Endothelial cell of umbilical vein (primary cell): ENCODE measurements around the gene CCDC191. TPM values are rescaled to one million over a fixed set of nuclear protein-coding genes. Genes with fewer than 3 reads are reported as not detected.

Experiments used
- BruUV-seq: library from RNA; stranded (reverse); fragments of 400-500 nt; replicated peaks from 2 replicates; lab custom pipeline; 2021; lab: Mats Ljungman, UMichigan
- CTCF ChIA-PET: fragments of 300-600, 350-600 bp; sonication (Branson Sonifier 250); formaldehyde crosslinking; loops from one replicate; lab custom pipeline; 2021; ENCODE audit warnings: antibody characterized with exemption, inconsistent platforms; lab: Charles Lee
- POLR2A ChIA-PET: fragments of 300-600, 350-600 bp; sonication (Branson Sonifier 250); formaldehyde crosslinking; loops from one replicate; lab custom pipeline; 2021; ENCODE audit warnings: antibody characterized with exemption, inconsistent platforms; lab: Charles Lee
- DNase-seq: peaks from one replicate; pipeline ENCODE4 v3.0.0-alpha.2; 2011; ENCODE audit warnings: low read depth, low spot score
- FAIRE-seq: peaks from 2 replicates; lab custom pipeline; 2011; peaks lifted over from hg19 to GRCh38; lab: Jason Lieb, UNC
- H2AFZ ChIP-seq: 2 replicates; pipeline ENCODE4 v1.6.0; 2012; ENCODE audit warnings: low read depth, low read length, control low read depth, inconsistent platforms
- H3K27ac ChIP-seq: 2 replicates; pipeline ENCODE4 v1.5.1; 2011; ENCODE audit warnings: low read depth, mild to moderate bottlenecking, control low read depth, low read length, moderate library complexity; ENCODE audit not compliant: insufficient read depth
- H3K27me3 ChIP-seq, 2 experiments: 2 replicates each; pipeline versions ENCODE4 v1.6.0 to v1.6.1; 2011; ENCODE audit warnings: low read length in 2 of 2, mixed read lengths in 1 of 2; ENCODE audit not compliant: control insufficient read depth in 2 of 2, insufficient read depth in 2 of 2
- H3K36me3 ChIP-seq, 2 experiments: 2 replicates in 1 of 2; 3 replicates in 1 of 2; pipeline ENCODE4 v1.5.1; 2011; ENCODE audit warnings: low read length in 2 of 2, mild to moderate bottlenecking in 1 of 2, moderate library complexity in 1 of 2; ENCODE audit not compliant: control insufficient read depth in 2 of 2, insufficient read depth in 2 of 2; ENCODE audit errors: extremely low read depth in 1 of 2
- H3K4me1 ChIP-seq: 3 replicates; pipeline ENCODE4 v1.5.1; 2011; ENCODE audit warnings: mild to moderate bottlenecking, low read length; ENCODE audit not compliant: control insufficient read depth, insufficient read depth; ENCODE audit errors: extremely low read depth
- H3K4me2 ChIP-seq: 2 replicates; pipeline ENCODE4 v1.6.1; 2011; ENCODE audit warnings: low read length, control low read depth, mixed read lengths; ENCODE audit not compliant: insufficient read depth
- H3K4me3 ChIP-seq, 3 experiments: fragments of 200-600 bp in 1 of 3; sonication (generic), shearing (Covaris generic) in 1 of 3; replicated peaks in 1 of 3; 2 replicates each; pipeline ENCODE4 v1.5.1; 2011 to 2016; ENCODE audit warnings: control low read depth in 3 of 3, low read length in 3 of 3, mild to moderate bottlenecking in 2 of 3, inconsistent platforms in 1 of 3, low read depth in 1 of 3, moderate library complexity in 1 of 3; ENCODE audit not compliant: insufficient read depth in 1 of 3
- H3K79me2 ChIP-seq: 2 replicates; pipeline ENCODE4 v1.6.0; 2012; ENCODE audit warnings: low read length, inconsistent platforms; ENCODE audit not compliant: control insufficient read depth, insufficient read depth
- H3K9ac ChIP-seq: replicated peaks from 2 replicates; pipeline ENCODE3; 2011; ENCODE audit warnings: low read length, control low read depth; ENCODE audit not compliant: insufficient read depth; ENCODE audit errors: extremely low read depth
- H3K9me1 ChIP-seq: replicated peaks from 3 replicates; pipeline ENCODE4 v1.6.0; 2011; ENCODE audit warnings: mild to moderate bottlenecking, low read length; ENCODE audit not compliant: control insufficient read depth, insufficient read depth; ENCODE audit errors: extremely low read depth
- H3K9me3 ChIP-seq: replicated peaks from 2 replicates; pipeline ENCODE4 v1.5.1; 2012; ENCODE audit warnings: low read length, inconsistent platforms; ENCODE audit not compliant: control insufficient read depth, insufficient read depth
- H4K20me1 ChIP-seq: replicated peaks from 2 replicates; pipeline ENCODE3; 2011; ENCODE audit warnings: mild to moderate bottlenecking, low read length; ENCODE audit not compliant: control insufficient read depth, insufficient read depth; ENCODE audit errors: extremely low read depth
- CTCF ChIP-seq, 2 donors: IDR thresholded peaks; 1 replicate in 1 of 2; 2 replicates in 1 of 2; pipeline ENCODE4 v1.5.1; 2011; ENCODE audit warnings: low read length in 2 of 2, mild to moderate bottlenecking in 2 of 2, moderate library complexity in 2 of 2, control low read depth in 1 of 2, inconsistent platforms in 1 of 2, low read depth in 1 of 2; ENCODE audit not compliant: insufficient read depth in 1 of 2; ENCODE audit errors: extremely low read depth in 1 of 2
- EZH2 ChIP-seq: IDR thresholded peaks from 2 replicates; pipeline ENCODE4 v1.6.1; 2012; ENCODE audit warnings: borderline replicate concordance, low read depth, mild to moderate bottlenecking, moderate library complexity, low read length, inconsistent platforms; ENCODE audit not compliant: severe bottlenecking
- FOS ChIP-seq: IDR thresholded peaks from 2 replicates; pipeline ENCODE4 v1.6.1; 2011; ENCODE audit warnings: mild to moderate bottlenecking, low read length, moderate library complexity, borderline replicate concordance; ENCODE audit not compliant: insufficient read depth
- GATA2 ChIP-seq: IDR thresholded peaks from 2 replicates; pipeline ENCODE4 v1.7.0; 2011; ENCODE audit warnings: low read depth, mild to moderate bottlenecking, moderate library complexity, mixed read lengths, low read length; ENCODE audit not compliant: insufficient read length, insufficient read depth
- JUN ChIP-seq: IDR thresholded peaks from 2 replicates; pipeline ENCODE4 v1.6.1; 2011; ENCODE audit warnings: borderline replicate concordance, low read depth; ENCODE audit not compliant: insufficient read length, insufficient read depth
- MYC ChIP-seq: IDR thresholded peaks from one replicate; pipeline ENCODE4 v1.6.1; 2011; ENCODE audit warnings: mild to moderate bottlenecking, low read depth, low read length
- POLR2A ChIP-seq: IDR thresholded peaks from 2 replicates; pipeline ENCODE4 v1.6.1; 2012; ENCODE audit warnings: low read depth, mild to moderate bottlenecking, control low read depth, low read length
- POLR2AphosphoS5 ChIP-seq: IDR thresholded peaks from 2 replicates; pipeline ENCODE4 v1.6.1; 2012; ENCODE audit warnings: low read depth, mild to moderate bottlenecking, control low read depth, low read length, moderate library complexity; ENCODE audit not compliant: insufficient read depth
- dilution Hi-C: fragments of 300-500 bp; cut with MboI; formaldehyde crosslinking; loops from one replicate; pipeline ENCODE4 v1.15.0; 2019; ENCODE audit warnings: low sequenced_read_pairs; ENCODE audit not compliant: extremely low pct_ligation_motif_present
- intact Hi-C: fragments of 100-400 bp; cut with micrococcal nuclease; formaldehyde crosslinking; loops from one replicate; pipeline ENCODE4 v1.10.0; 2022
- polyA plus RNA-seq, 4 experiments: library from polyadenylated mRNA; depleted of rRNA in 3 of 4; stranded (reverse) in 3 of 4; unstranded in 1 of 4; fragments of >200 nt; gene quantifications; 2 replicates each; pipeline versions ENCODE4 v1.2.1 to v1.2.3, GENCODE V29; 2011 to 2012; ENCODE audit warnings: missing spikeins in 1 of 4
- total RNA-seq: library from RNA; stranded (reverse); gene quantifications from 2 replicates; pipeline ENCODE4 v1.2.3, GENCODE V29; 2021
- TF ChIP-seq, protein P1 (sequence below): IDR thresholded peaks from 2 replicates; pipeline ENCODE4 v1.6.1; 2011; ENCODE audit not compliant: insufficient read depth, insufficient read length

Gene CCDC191
- total and polyA plus RNA-seq, 2 donors (not counting 3 experiments of a cell fraction or from before 2014, with no cell fraction given) = 1.7 to 4.9 TPM

- TF ChIP-seq EZH2 = no peak
- TF ChIP-seq, protein P1, sequence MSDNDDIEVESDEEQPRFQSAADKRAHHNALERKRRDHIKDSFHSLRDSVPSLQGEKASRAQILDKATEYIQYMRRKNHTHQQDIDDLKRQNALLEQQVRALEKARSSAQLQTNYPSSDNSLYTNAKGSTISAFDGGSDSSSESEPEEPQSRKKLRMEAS = no peak
- TF ChIP-seq CTCF (IDR thresholded peaks at IDR 0.05; ENCODE audit: extremely low read depth in 1 of 2, insufficient read depth in 1 of 2, low read depth in 1 of 2, low read length in 2 of 2) = no peak
- no peak for TF ChIP-seq MYC
- no peak for TF ChIP-seq POLR2A
- TF ChIP-seq POLR2AphosphoS5 = no peak
- no peak for TF ChIP-seq JUN
- TF ChIP-seq FOS = no peak
- TF ChIP-seq GATA2 = no peak
- intact Hi-C loops = no loop called here
- Histone ChIP-seq H3K27me3 (no peaks in the 10 kb centered on the region), H3K9me1 (no peaks in the 10 kb centered on the region), H3K36me3 (no peaks in the 10 kb centered on the region), H3K4me3 (no peak overlapping the region), H3K4me2 (no peak overlapping the region), H3K4me1 (peaks cover 3% of the 10 kb centered on the region), H3K9me3 (no peaks in the 10 kb centered on the region), H3K9ac (no peak overlapping the region), H3K27ac (no peak overlapping the region), H4K20me1 (no peaks in the 10 kb centered on the region), H3K79me2 (no peaks in the 10 kb centered on the region), H2AFZ (no peak overlapping the region)
- CTCF ChIA-PET = interaction anchor here (2.4 kb wide), 1 partner anchor 119 kb away, joined by 7 read pairs; no protein-coding TSS in a partner anchor
- POLR2A ChIA-PET = no interaction called here
- dilution Hi-C loops = no loop called here
- FAIRE-seq (no peak), DNase-seq (no peak)
- no TSS peak for BruUV-seq
These were observed 20.4 kb downstream of the CCDC191 start for GRCh38 chr3:114035896-114036295.
